Gastrocnemius medialis (tissue), 4 donors: ENCODE data around the gene TBC1D8. TPM values are rescaled to one million over a fixed set of nuclear protein-coding genes. Genes with fewer than 3 reads are reported as not detected.

Experiments used
- ATAC-seq, 2 donors: fragments of 150-250 bp; one replicate each; pipeline ENCODE4 v1.9.1; 2016
- DNase-seq, 2 donors: peaks; one replicate each; pipeline ENCODE4 v3.0.0-alpha.2; 2019
- H3K27ac ChIP-seq, 4 donors: fragments of 200-600 bp; sonication (generic); 1 replicate in 1 of 4; 2 replicates in 3 of 4; pipeline ENCODE4 v1.5.1; 2016 to 2018; ENCODE audit warnings: mild to moderate bottlenecking in 2 of 4, moderate library complexity in 1 of 4
- H3K27me3 ChIP-seq, 3 donors: fragments of 200-600 bp; sonication (generic) in 2 of 3; 1 replicate in 1 of 3; 2 replicates in 2 of 3; pipeline versions ENCODE4 v1.5.1 to v1.6.0; 2016 to 2019; ENCODE audit warnings: mild to moderate bottlenecking in 1 of 3, moderate library complexity in 1 of 3
- H3K36me3 ChIP-seq, 2 donors: fragments of 200-600 bp; sonication (generic) in 1 of 2; one replicate each; pipeline ENCODE4 v1.5.1; 2017 to 2018
- H3K4me1 ChIP-seq, 2 donors: fragments of 200-600 bp; sonication (generic) in 1 of 2; one replicate each; pipeline ENCODE4 v1.5.1; 2016 to 2017; ENCODE audit warnings: mild to moderate bottlenecking in 2 of 2
- H3K4me3 ChIP-seq, 4 donors: fragments of 200-600 bp; sonication (generic) in 3 of 4; 1 replicate in 1 of 4; 2 replicates in 3 of 4; pipeline ENCODE4 v1.5.1; 2016 to 2019; ENCODE audit warnings: mild to moderate bottlenecking in 2 of 4
- H3K9me3 ChIP-seq, 3 donors: fragments of 200-600 bp; sonication (generic) in 2 of 3; 1 replicate in 1 of 3; 2 replicates in 2 of 3; pipeline ENCODE4 v1.5.1; 2016 to 2019
- CTCF ChIP-seq, 5 experiments: fragments of 450-650 bp in 3 of 5; fragments of 200-600 bp in 2 of 5; sonication (generic) in 2 of 5; IDR thresholded peaks in 4 of 5; conservative IDR thresholded peaks in 1 of 5; 1 replicate in 4 of 5; 2 replicates in 1 of 5; pipeline ENCODE4 v1.5.1; 2016 to 2019; ENCODE audit warnings: antibody characterized with exemption in 5 of 5, mild to moderate bottlenecking in 3 of 5, moderate library complexity in 3 of 5
- POLR2A ChIP-seq, 2 donors: fragments of 450-650 bp; IDR thresholded peaks; one replicate each; pipeline ENCODE4 v1.6.1; 2017; ENCODE audit warnings: antibody characterized with exemption in 2 of 2, mild to moderate bottlenecking in 2 of 2, moderate library complexity in 2 of 2
- in situ Hi-C, 4 donors: fragments of 200-750 bp; cut with MboI; loops; one replicate each; pipeline versions ENCODE4 v1.15.0 to v1.8.0; 2017; ENCODE audit warnings: low sequenced_read_pairs in 4 of 4
- intact Hi-C: fragments of 100-400 bp; cut with DNase I; formaldehyde crosslinking; loops from one replicate; pipeline ENCODE4 v1.15.1; 2023; ENCODE audit warnings: low total_unique reads
- total RNA-seq, 4 donors: library from RNA; depleted of rRNA; stranded (reverse); fragments of >200 nt; gene quantifications; one replicate each; pipeline versions ENCODE4 v1.1.0 to v1.2.3, GENCODE V29; 2016

Gene TBC1D8
- total RNA-seq, 4 donors from 2014 or later = 103 to 298 (median 201) TPM

GRCh38 chr2:101197215-101197745 lies 46.1 kb upstream of the TBC1D8 start:
- Histone ChIP-seq H3K27ac (no peak overlapping the region), H3K9me3 (no peaks in the 10 kb centered on the region), H3K27me3 (peaks cover 0 to 5% (median 0%) of the 10 kb centered on the region in 3 donors), H3K36me3 (no peaks in the 10 kb centered on the region), H3K4me1 (no peaks in the 10 kb centered on the region), H3K4me3 (no peak overlapping the region)
- no peak for ATAC-seq
- in situ Hi-C loops = loop anchor here in 1 of 4 donors (25.0 kb wide), 1 partner anchor 585 kb away; no protein-coding TSS in a partner anchor
- intact Hi-C loops = no loop called here
- TF ChIP-seq POLR2A (IDR thresholded peaks at IDR 0.05) (no peak), CTCF (IDR thresholded peaks at IDR 0.05 in 4 of 5, conservative IDR thresholded peaks at IDR 0.05 in 1 of 5) (no peak)
- no peak for DNase-seq

DNA sequence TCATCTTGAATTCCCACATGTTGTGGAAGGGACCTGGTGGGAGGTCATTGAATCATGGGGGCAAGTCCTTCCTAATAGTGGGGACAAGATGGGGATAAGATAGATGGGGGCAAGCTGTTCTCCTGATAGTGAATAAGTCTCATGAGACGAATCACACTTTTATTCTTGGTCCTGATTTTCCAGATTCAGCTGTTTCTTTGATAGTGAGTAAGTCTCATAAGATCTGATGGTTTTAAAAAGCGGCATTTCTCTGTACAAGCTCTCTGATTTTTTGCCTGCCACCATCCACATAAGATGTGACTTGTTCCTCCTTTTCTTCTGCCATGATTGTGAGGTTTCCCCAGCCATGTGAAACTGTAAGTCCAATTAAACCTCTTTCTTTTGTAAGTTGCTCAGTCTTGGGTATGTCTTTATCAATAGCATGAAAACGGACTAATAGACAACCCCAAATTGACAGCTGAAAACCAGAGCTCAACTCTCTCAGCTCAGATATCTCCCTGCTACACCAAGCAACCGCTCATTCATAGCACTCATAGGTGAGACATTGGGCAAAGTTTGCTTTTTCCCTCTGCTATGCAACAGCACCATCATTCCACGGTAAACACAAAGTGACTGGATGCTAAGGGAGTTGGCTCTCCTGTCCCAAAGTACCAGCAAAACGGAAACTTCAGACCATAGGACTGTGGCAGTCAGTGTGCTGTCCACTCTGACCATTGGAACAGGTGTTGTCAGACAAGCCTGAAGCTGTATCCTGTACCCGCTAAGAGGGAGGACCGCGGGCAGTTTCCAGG lies 44.9 kb upstream of the TBC1D8 start:
- ATAC-seq (no peak), DNase-seq (no peak)
- H3K9me3 ChIP-seq = no peaks in the 10 kb centered on the region
- no peak overlapping the region for H3K27ac ChIP-seq
- intact Hi-C loops (no loop called here), in situ Hi-C loops (loop anchor here in 1 of 4 donors (25.0 kb wide), 1 partner anchor 584 kb away; no protein-coding TSS in a partner anchor)
- H3K36me3 ChIP-seq = no peaks in the 10 kb centered on the region
- no peaks in the 10 kb centered on the region for H3K4me1 ChIP-seq
- H3K4me3 ChIP-seq = no peak overlapping the region
- H3K27me3 ChIP-seq = peaks cover 0 to 5% (median 0%) of the 10 kb centered on the region in 3 donors
- TF ChIP-seq POLR2A (IDR thresholded peaks at IDR 0.05) (no peak), CTCF (IDR thresholded peaks at IDR 0.05 in 4 of 5, conservative IDR thresholded peaks at IDR 0.05 in 1 of 5) (no peak)

- DNase-seq = no peak
- no peaks in the 10 kb centered on the region for H3K9me3 ChIP-seq
- intact Hi-C loops = no loop called here
- TF ChIP-seq POLR2A (IDR thresholded peaks at IDR 0.05) = no peak
- no peak for TF ChIP-seq CTCF (IDR thresholded peaks at IDR 0.05 in 4 of 5, conservative IDR thresholded peaks at IDR 0.05 in 1 of 5)
- H3K4me3 ChIP-seq = no peak overlapping the region
- no peaks in the 10 kb centered on the region for H3K4me1 ChIP-seq
- no peak for ATAC-seq
- H3K27ac ChIP-seq = no peak overlapping the region
- H3K27me3 ChIP-seq = peaks cover 0 to 5% (median 0%) of the 10 kb centered on the region in 3 donors
- H3K36me3 ChIP-seq = no peaks in the 10 kb centered on the region
- in situ Hi-C loops = loop anchor here in 1 of 4 donors (25.0 kb wide), 1 partner anchor 581 kb away; no protein-coding TSS in a partner anchor
Measured at GRCh38 chr2:101193033-101193626, 41.9 kb upstream of the TBC1D8 start.

GRCh38 chr2:101190747-101191516 lies 39.8 kb upstream of the TBC1D8 start:
- no peaks in the 10 kb centered on the region for H3K36me3 ChIP-seq
- no peaks in the 10 kb centered on the region for H3K9me3 ChIP-seq
- TF ChIP-seq CTCF (IDR thresholded peaks at IDR 0.05 in 4 of 5, conservative IDR thresholded peaks at IDR 0.05 in 1 of 5) (no peak), POLR2A (IDR thresholded peaks at IDR 0.05) (no peak)
- no peak for DNase-seq
- H3K27ac ChIP-seq = no peak overlapping the region
- H3K4me3 ChIP-seq = no peak overlapping the region
- intact Hi-C loops = no loop called here
- no peaks in the 10 kb centered on the region for H3K4me1 ChIP-seq
- H3K27me3 ChIP-seq = no peaks in the 10 kb centered on the region
- in situ Hi-C loops = loop anchor here in 1 of 4 donors (25.0 kb wide), 1 partner anchor 579 kb away; no protein-coding TSS in a partner anchor
- no peak for ATAC-seq
